HepG2 (cell line): Measurements from ENCODE around the gene ANTXR1. TPM values are rescaled to one million over a fixed set of nuclear protein-coding genes. Genes with fewer than 3 reads are reported as not detected.

Source experiments
- ARNT2 ChIP-seq: sonication (generic); formaldehyde crosslinking; IDR thresholded peaks from 2 replicates; pipeline ENCODE4 v1.8.0; 2022; ENCODE audit warnings: mild to moderate bottlenecking, low read depth, missing genetic modification reagents, moderate library complexity
- ATF7 ChIP-seq, 2 experiments: fragments of 450-650 bp in 1 of 2; sonication (generic) in 1 of 2; formaldehyde crosslinking in 1 of 2; IDR thresholded peaks; 2 replicates each; pipeline versions ENCODE4 v1.4.0 to v1.6.1; 2016 to 2020; ENCODE audit warnings: antibody characterized with exemption in 1 of 2, mild to moderate bottlenecking in 1 of 2, missing genetic modification reagents in 1 of 2
- ATM ChIP-seq: fragments of 450-650 bp; IDR thresholded peaks from 2 replicates; pipeline ENCODE4 v1.7.1; 2017; ENCODE audit warnings: mild to moderate bottlenecking, borderline replicate concordance
- BCL3 ChIP-seq: sonication (generic); formaldehyde crosslinking; IDR thresholded peaks from 2 replicates; pipeline ENCODE4 v1.5.1; 2020; ENCODE audit warnings: mild to moderate bottlenecking, missing genetic modification reagents, moderate library complexity
- CBX5 ChIP-seq: sonication (generic); formaldehyde crosslinking; IDR thresholded peaks from 2 replicates; pipeline ENCODE4 v1.4.0; 2020; ENCODE audit warnings: missing genetic modification reagents, borderline replicate concordance
- ESRRA ChIP-seq: sonication (generic); formaldehyde crosslinking; IDR thresholded peaks from 2 replicates; pipeline ENCODE4 v1.5.1; 2020; ENCODE audit warnings: mild to moderate bottlenecking, low read depth, missing genetic modification reagents
- FOXC1 ChIP-seq: sonication (generic); formaldehyde crosslinking; IDR thresholded peaks from 2 replicates; pipeline ENCODE4 v1.8.0; 2022; ENCODE audit warnings: mild to moderate bottlenecking, missing genetic modification reagents, borderline replicate concordance
- HNF4A ChIP-seq: sonication (generic); formaldehyde crosslinking; IDR thresholded peaks from 2 replicates; pipeline ENCODE4 v1.4.0; 2020; ENCODE audit warnings: missing genetic modification reagents
- HNRNPUL1 ChIP-seq: fragments of 200-400 bp; formaldehyde crosslinking; IDR thresholded peaks from 2 replicates; pipeline ENCODE4 v1.6.1; 2017; ENCODE audit warnings: low read depth, mild to moderate bottlenecking, low read length, moderate library complexity
- NCOA2 ChIP-seq: sonication (generic); formaldehyde crosslinking; IDR thresholded peaks from 2 replicates; pipeline ENCODE4 v1.8.0; 2022; ENCODE audit warnings: inconsistent platforms
- NRL ChIP-seq: sonication (generic); formaldehyde crosslinking; IDR thresholded peaks from 2 replicates; pipeline ENCODE4 v1.5.0; 2020; ENCODE audit warnings: missing genetic modification reagents, mild to moderate bottlenecking, moderate library complexity, borderline replicate concordance
- SMC3 ChIP-seq: IDR thresholded peaks from 2 replicates; pipeline ENCODE4 v1.6.1; 2011; ENCODE audit warnings: low read length, improper control_type of control experiment
- TIGD3 ChIP-seq: sonication (generic); formaldehyde crosslinking; IDR thresholded peaks from 2 replicates; pipeline ENCODE4 v1.5.1; 2020; ENCODE audit warnings: mild to moderate bottlenecking, missing genetic modification reagents, borderline replicate concordance
- TMF1 ChIP-seq: sonication (generic); formaldehyde crosslinking; IDR thresholded peaks from 2 replicates; pipeline ENCODE4 v1.8.1; 2022; ENCODE audit warnings: low read depth, missing genetic modification reagents
- TOPORS ChIP-seq: sonication (generic); formaldehyde crosslinking; IDR thresholded peaks from 2 replicates; pipeline ENCODE4 v1.8.0; 2023; ENCODE audit warnings: mild to moderate bottlenecking, missing genetic modification reagents
- USF2 ChIP-seq, 2 experiments: sonication (generic) in 1 of 2; formaldehyde crosslinking in 1 of 2; IDR thresholded peaks; 2 replicates each; pipeline versions ENCODE4 v1.5.1 to v1.6.1; 2011 to 2020; ENCODE audit warnings: borderline replicate concordance in 1 of 2, low read depth in 1 of 2, low read length in 1 of 2, mild to moderate bottlenecking in 1 of 2, missing genetic modification reagents in 1 of 2, moderate library complexity in 1 of 2
- ZMAT3 ChIP-seq: sonication (generic); formaldehyde crosslinking; conservative IDR thresholded peaks from 2 replicates; pipeline ENCODE4 v1.7.0; 2021; ENCODE audit warnings: missing genetic modification reagents
- ZNF17 ChIP-seq: sonication (generic); formaldehyde crosslinking; IDR thresholded peaks from 2 replicates; pipeline ENCODE4 v1.5.0; 2020; ENCODE audit warnings: mild to moderate bottlenecking, missing genetic modification reagents
- ZNF513 ChIP-seq: sonication (generic); formaldehyde crosslinking; conservative IDR thresholded peaks from 2 replicates; pipeline ENCODE4 v1.5.0; 2020; ENCODE audit warnings: missing genetic modification reagents
- ZNF556 ChIP-seq: sonication (generic); formaldehyde crosslinking; IDR thresholded peaks from 2 replicates; pipeline ENCODE4 v1.4.0; 2020; ENCODE audit warnings: mild to moderate bottlenecking, missing genetic modification reagents, borderline replicate concordance
- ZNF660 ChIP-seq: sonication (generic); formaldehyde crosslinking; IDR thresholded peaks from 2 replicates; pipeline ENCODE4 v1.5.1; 2020; ENCODE audit warnings: mild to moderate bottlenecking, low read depth, missing genetic modification reagents, borderline replicate concordance
- ZZZ3 ChIP-seq: sonication (generic); formaldehyde crosslinking; IDR thresholded peaks from 2 replicates; pipeline ENCODE4 v1.4.0; 2020; ENCODE audit warnings: missing genetic modification reagents, mild to moderate bottlenecking, borderline replicate concordance
- polyA plus RNA-seq, 8 experiments: library from polyadenylated mRNA; depleted of rRNA in 3 of 8; stranded (reverse) in 7 of 8; unstranded in 1 of 8; fragments of >200 nt; fragmentation: Illumina TruSeq in 4 of 8; extraction: Trizol in 4 of 8; gene quantifications; 2 replicates each; pipeline versions ENCODE4 v1.2.1 to v1.2.3, GENCODE V29; 2011 to 2016; ENCODE audit warnings: low read depth in 4 of 8, missing spikeins in 1 of 8, mixed read lengths in 1 of 8; ENCODE audit not compliant: insufficient read depth in 1 of 8
- total RNA-seq, 5 experiments: library from RNA; depleted of rRNA; stranded (reverse); fragments of >200 nt; fragmentation: Illumina TruSeq; extraction: Trizol; gene quantifications; 2 replicates each; pipeline ENCODE4 v1.2.3, GENCODE V29; 2016; ENCODE audit warnings: low read depth in 1 of 5

The ANTXR1 gene
- total and polyA plus RNA-seq, 2 of the 13 experiments (the other 11 are each of a cell fraction or from before 2014, with no cell fraction given), result 4.5 to 12.7 TPM

GRCh38 chr2:69203166-69203985, 190.4 kb downstream of the ANTXR1 start (continued):
- TF ChIP-seq TIGD3 (CRISPR knock-in tag), result no peak
- TF ChIP-seq ZNF513 (CRISPR knock-in tag), result no peak
- TF ChIP-seq NRL (CRISPR knock-in tag), result no peak
- peak; percentile 66 for TF ChIP-seq ATF7 (IDR thresholded peaks at IDR 0.05)
- no peak; the same call in 1 of the 2 replicates for TF ChIP-seq ATF7 (CRISPR knock-in tag; IDR thresholded peaks at IDR 0.05)
- peak; percentile 29 for TF ChIP-seq HNF4A
- TF ChIP-seq ZNF556 (CRISPR knock-in tag), result 0 out of 2 replicates have a peak, but pooled peaks have one; percentile 59
- no peak for TF ChIP-seq USF2 (IDR thresholded peaks at IDR 0.05; ENCODE audit: low read depth, low read length)
- no peak for TF ChIP-seq USF2 (CRISPR knock-in tag; IDR thresholded peaks at IDR 0.05; ENCODE audit: borderline replicate concordance)
- TF ChIP-seq CBX5 (CRISPR knock-in tag), result no peak
- no peak for TF ChIP-seq ATM
- 0 out of 2 replicates have a peak, but pooled peaks have one; percentile 37 for TF ChIP-seq ZMAT3
- no peak for TF ChIP-seq ZNF660 (CRISPR knock-in tag)
- 0 out of 2 replicates have a peak, but pooled peaks have one; percentile 17 for TF ChIP-seq NCOA2 (CRISPR knock-in tag)
- 0 out of 2 replicates have a peak, but pooled peaks have one; percentile 27 for TF ChIP-seq ARNT2
- TF ChIP-seq TOPORS, result no peak
- no peak for TF ChIP-seq ESRRA
- no peak for TF ChIP-seq TMF1 (CRISPR knock-in tag)
- no peak for TF ChIP-seq ZZZ3 (CRISPR knock-in tag)
- TF ChIP-seq ZNF17 (CRISPR knock-in tag), result no peak
- TF ChIP-seq FOXC1 (CRISPR knock-in tag), result no peak
- no peak for TF ChIP-seq BCL3 (CRISPR knock-in tag)
- TF ChIP-seq SMC3, result peak; percentile 6; the same call in 1 of the 2 replicates
- no peak for TF ChIP-seq HNRNPUL1
